Tibial nerve (tissue), 3 donors: ENCODE measurements around the gene FBXL7.

Experiments used
- EP300 ChIP-seq, 2 donors: sonication (generic); formaldehyde crosslinking; IDR thresholded peaks; one replicate each; pipeline ENCODE4 v1.6.1; 2017; ENCODE audit warnings: antibody characterized with exemption in 2 of 2, mild to moderate bottlenecking in 1 of 2
- POLR2A ChIP-seq, 2 donors: fragments of 450-650 bp; IDR thresholded peaks; one replicate each; pipeline ENCODE4 v1.6.1; 2017; ENCODE audit warnings: antibody characterized with exemption in 2 of 2, mild to moderate bottlenecking in 2 of 2, moderate library complexity in 2 of 2

DNA sequence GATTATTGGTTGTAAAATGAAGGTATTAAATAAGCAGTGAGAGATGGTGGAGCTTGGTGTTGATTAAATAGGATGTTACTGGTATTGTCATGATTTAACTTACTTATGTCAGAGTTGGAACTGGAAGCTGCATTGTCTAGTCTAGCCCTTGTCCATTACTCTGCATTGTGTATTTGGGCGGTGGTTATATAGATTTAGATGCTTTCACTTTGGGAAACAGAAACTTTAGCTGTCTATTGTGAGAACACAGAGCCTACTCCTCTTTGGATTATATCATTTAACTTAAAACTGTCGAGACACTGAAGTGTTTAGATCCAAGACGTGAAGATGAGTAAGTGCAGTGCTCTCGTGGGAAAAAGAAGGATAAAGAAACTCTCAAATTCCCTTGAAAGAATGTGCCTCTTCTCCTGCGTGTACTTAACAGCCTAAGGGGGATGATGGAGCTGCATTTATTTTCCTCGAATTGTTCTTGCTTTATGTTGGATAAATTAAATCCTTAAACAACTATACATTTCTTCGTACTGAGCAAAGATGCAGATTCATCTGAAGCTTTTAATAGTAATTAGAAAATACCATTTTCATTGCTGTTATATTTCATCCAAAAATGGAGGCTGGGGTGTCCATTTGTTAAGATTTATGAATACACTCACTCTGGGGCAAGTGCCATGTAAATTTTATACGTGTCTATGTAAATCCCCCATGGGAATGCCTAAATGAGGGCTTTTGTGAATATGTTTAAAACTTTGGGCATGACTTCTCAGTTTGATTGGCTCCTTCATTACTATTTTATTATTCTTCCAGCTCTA is 21.6 kb downstream of the FBXL7 start:
- TF ChIP-seq EP300 (IDR thresholded peaks at IDR 0.05) (no peak), POLR2A (IDR thresholded peaks at IDR 0.05) (no peak)
